Kidney epithelial cell (primary cell): ENCODE data around the gene TBC1D12. TPM values are rescaled to one million over a fixed set of nuclear protein-coding genes. Genes with fewer than 3 reads are reported as not detected.

ENCODE experiments used
- DNase-seq: peaks from one replicate; pipeline ENCODE4 v3.0.0-alpha.2; 2010; ENCODE audit warnings: low read depth
- H3K27me3 ChIP-seq: 2 replicates; pipeline ENCODE4 v1.6.0; 2011; ENCODE audit warnings: low read length; ENCODE audit not compliant: control insufficient read depth, insufficient read depth
- H3K36me3 ChIP-seq: 2 replicates; pipeline ENCODE4 v1.5.1; 2011; ENCODE audit warnings: low read length; ENCODE audit not compliant: control insufficient read depth, insufficient read depth
- H3K4me3 ChIP-seq: 2 replicates; pipeline ENCODE4 v1.5.1; 2011; ENCODE audit warnings: low read depth, mild to moderate bottlenecking, control low read depth, low read length
- total RNA-seq: library from RNA; depleted of rRNA; stranded (reverse); fragments of >200 nt; gene quantifications from 2 replicates; pipeline ENCODE4 v1.2.3, GENCODE V29; 2015
- TF ChIP-seq, protein P1 (sequence below): IDR thresholded peaks from 2 replicates; pipeline ENCODE4 v1.5.1; 2011; ENCODE audit warnings: mild to moderate bottlenecking, moderate library complexity, low read length, control low read depth, inconsistent platforms; ENCODE audit not compliant: insufficient read depth, poor library complexity, severe bottlenecking

TBC1D12 gene
- total RNA-seq, 1 donor from 2014 or later: 6.7 TPM

DNA sequence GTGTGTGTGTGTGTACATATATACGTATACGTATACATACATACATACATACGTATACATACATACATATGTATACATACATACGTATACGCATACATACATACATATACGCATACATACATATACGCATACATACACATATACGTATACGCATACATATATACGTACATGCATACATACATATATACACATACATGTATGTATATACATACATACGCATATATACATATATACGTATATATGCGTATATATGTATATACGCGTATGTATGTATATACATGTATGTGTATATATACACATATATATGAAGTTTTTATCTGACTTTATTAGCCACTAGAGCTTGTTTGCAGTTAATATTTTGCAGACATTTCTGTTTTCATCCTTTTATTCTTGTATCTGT is 63.3 kb downstream of the TBC1D12 start:
- H3K36me3 ChIP-seq: no peaks in the 10 kb centered on the region
- TF ChIP-seq, protein P1, sequence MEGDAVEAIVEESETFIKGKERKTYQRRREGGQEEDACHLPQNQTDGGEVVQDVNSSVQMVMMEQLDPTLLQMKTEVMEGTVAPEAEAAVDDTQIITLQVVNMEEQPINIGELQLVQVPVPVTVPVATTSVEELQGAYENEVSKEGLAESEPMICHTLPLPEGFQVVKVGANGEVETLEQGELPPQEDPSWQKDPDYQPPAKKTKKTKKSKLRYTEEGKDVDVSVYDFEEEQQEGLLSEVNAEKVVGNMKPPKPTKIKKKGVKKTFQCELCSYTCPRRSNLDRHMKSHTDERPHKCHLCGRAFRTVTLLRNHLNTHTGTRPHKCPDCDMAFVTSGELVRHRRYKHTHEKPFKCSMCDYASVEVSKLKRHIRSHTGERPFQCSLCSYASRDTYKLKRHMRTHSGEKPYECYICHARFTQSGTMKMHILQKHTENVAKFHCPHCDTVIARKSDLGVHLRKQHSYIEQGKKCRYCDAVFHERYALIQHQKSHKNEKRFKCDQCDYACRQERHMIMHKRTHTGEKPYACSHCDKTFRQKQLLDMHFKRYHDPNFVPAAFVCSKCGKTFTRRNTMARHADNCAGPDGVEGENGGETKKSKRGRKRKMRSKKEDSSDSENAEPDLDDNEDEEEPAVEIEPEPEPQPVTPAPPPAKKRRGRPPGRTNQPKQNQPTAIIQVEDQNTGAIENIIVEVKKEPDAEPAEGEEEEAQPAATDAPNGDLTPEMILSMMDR: no peak
- no peak for DNase-seq
- no peaks in the 10 kb centered on the region for H3K27me3 ChIP-seq
- H3K4me3 ChIP-seq: no peak overlapping the region

DNA sequence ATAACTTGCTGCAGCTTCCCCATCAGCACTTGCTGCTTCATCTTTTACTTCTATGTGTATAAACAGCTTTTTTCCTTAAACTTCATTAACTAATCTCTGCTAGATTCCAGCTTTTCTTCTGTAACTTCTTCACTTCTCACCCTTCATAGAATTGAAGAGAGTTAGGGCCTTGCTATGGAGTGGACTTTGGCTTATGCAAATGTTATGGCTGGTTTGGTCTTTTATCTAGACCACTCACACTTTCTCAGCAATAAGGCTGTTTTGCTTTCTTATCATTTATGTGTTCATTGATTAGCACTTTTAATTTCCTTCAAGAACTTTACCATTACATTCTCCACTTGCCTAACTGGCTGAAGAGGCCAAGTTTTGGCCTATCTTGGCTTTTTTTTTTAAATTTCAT is 79.1 kb downstream of the TBC1D12 start:
- Histone ChIP-seq H3K4me3 (no peak overlapping the region), H3K36me3 (no peaks in the 10 kb centered on the region), H3K27me3 (no peaks in the 10 kb centered on the region)
- TF ChIP-seq, protein P1: no peak
- no peak for DNase-seq

DNA sequence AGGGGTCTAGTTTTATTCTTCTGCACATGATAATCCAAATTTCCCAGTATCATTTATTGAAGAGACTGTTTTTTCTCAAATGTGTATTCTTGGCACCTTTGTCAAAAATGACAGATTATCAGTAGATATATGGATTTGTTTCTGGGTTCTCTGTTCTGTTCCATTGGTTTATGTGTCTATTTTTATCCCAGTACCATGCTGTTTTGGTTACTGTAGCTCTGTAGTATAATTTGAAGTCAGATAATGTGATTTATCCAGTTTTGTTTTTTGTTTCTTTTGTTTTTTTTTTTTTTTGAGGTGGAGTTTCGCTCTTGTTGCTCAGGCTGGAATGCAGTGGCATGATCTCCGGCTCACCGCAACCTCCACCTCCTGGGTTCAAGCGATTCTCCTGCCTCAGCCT is 81.6 kb downstream of the TBC1D12 start:
- DNase-seq: no peak
- no peak overlapping the region for H3K4me3 ChIP-seq
- H3K36me3 ChIP-seq: no peaks in the 10 kb centered on the region
- no peaks in the 10 kb centered on the region for H3K27me3 ChIP-seq
- TF ChIP-seq, protein P1: no peak

DNA sequence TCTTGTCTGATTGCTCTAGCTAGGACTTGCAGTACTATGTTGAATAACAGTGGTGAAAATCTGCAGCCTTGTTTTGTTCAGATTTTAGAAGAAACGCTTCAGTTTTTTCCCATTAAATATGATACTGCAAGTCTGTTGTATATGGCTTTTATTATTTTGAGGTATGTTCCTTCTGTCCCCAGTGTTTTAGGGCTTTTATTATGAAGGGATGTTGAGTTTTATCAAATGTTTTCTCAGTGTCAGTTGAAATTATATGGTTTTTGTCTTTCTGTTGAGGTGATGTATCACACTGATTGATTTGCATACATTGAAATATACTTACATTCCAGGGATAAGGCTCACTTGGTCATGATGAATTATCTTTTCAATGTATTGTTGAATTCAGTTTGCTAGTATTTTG is 82.8 kb downstream of the TBC1D12 start:
- TF ChIP-seq, protein P1: no peak
- Histone ChIP-seq H3K4me3 (no peak overlapping the region), H3K36me3 (no peaks in the 10 kb centered on the region), H3K27me3 (no peaks in the 10 kb centered on the region)
- DNase-seq: no peak

DNA sequence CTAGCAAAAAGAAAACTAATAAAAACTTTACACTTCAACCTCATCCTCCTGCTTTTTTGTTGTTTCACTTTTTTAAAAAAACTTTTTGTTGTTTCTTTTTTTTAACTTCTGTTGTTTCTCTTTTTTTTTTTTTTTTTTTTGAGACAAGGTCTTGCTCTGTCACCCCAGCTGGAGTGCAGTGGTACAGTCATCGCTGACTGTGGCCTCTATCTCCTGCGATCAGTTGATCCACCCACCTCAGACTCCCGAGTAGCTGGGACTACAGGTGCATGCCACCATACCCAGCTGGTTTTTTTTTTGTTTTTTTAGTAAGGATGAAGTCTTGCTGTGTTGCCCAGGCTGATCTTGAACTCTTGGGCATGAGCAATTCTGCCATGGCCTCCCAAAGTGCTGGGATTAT is 85.2 kb downstream of the TBC1D12 start:
- no peak for DNase-seq
- TF ChIP-seq, protein P1: no peak
- no peaks in the 10 kb centered on the region for H3K36me3 ChIP-seq
- no peak overlapping the region for H3K4me3 ChIP-seq
- no peaks in the 10 kb centered on the region for H3K27me3 ChIP-seq

DNA sequence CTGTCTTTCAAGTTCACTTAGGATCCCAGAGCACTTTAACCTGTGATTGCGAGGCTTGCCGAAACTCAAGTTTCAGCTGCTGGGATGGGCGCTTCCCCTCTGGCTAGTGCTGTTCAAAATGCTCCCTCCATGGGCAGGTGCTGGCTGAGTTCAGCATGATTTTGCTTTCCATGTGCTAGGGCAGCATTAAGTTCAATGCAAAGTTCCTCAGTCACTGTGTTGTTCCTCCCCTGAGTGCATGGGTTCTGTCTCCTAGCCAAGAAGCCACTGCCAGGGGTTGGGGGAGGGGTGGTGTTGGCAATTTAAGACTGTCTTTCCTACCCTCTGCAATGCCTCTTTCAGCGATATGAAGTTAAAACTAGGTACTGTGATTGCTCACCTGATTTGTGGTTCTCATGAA is 86.8 kb downstream of the TBC1D12 start:
- TF ChIP-seq, protein P1: no peak
- H3K27me3 ChIP-seq: no peaks in the 10 kb centered on the region
- no peak overlapping the region for H3K4me3 ChIP-seq
- DNase-seq: no peak
- H3K36me3 ChIP-seq: no peaks in the 10 kb centered on the region
